Fibroblast of lung (primary cell): ENCODE results near the gene CLASP1. TPM values are rescaled to one million over a fixed set of nuclear protein-coding genes. Genes with fewer than 3 reads are reported as not detected.
A peak's percentile ranks its signal among the peaks of the same experiment; 100 is the strongest.

Experiments
- DNase-seq, 2 donors: peaks; one replicate each; pipeline versions ENCODE4 v3.0.0 to v3.0.0-alpha.2; 2010; ENCODE audit warnings: low read depth in 2 of 2
- H2AFZ ChIP-seq: 2 replicates; pipeline ENCODE4 v1.5.1; 2012; ENCODE audit warnings: low read length, control low read depth, inconsistent platforms
- H3K27ac ChIP-seq: 2 replicates; pipeline ENCODE4 v1.5.1; 2011; ENCODE audit warnings: low read length, control low read depth; ENCODE audit not compliant: insufficient read depth
- H3K27me3 ChIP-seq: 2 replicates; pipeline ENCODE4 v1.5.1; 2011; ENCODE audit warnings: mild to moderate bottlenecking, low read length; ENCODE audit not compliant: control insufficient read depth, insufficient read depth
- H3K36me3 ChIP-seq: 2 replicates; pipeline ENCODE4 v1.5.1; 2011; ENCODE audit warnings: low read length; ENCODE audit not compliant: control insufficient read depth, insufficient read depth
- H3K4me1 ChIP-seq: 2 replicates; pipeline ENCODE4 v1.5.1; 2011; ENCODE audit warnings: low read length; ENCODE audit not compliant: control insufficient read depth, insufficient read depth; ENCODE audit errors: extremely low read depth
- H3K4me2 ChIP-seq: 2 replicates; pipeline ENCODE4 v1.5.1; 2011; ENCODE audit warnings: low read length, control low read depth; ENCODE audit not compliant: insufficient read depth; ENCODE audit errors: extremely low read depth
- H3K4me3 ChIP-seq, 4 experiments: fragments of 200-600 bp in 1 of 4; sonication (generic) in 1 of 4; replicated peaks in 1 of 4; 2 replicates each; pipeline ENCODE4 v1.5.1; 2011 to 2016; ENCODE audit warnings: low read length in 4 of 4, low read depth in 3 of 4, mild to moderate bottlenecking in 3 of 4, control low read depth in 2 of 4, inconsistent platforms in 1 of 4, mixed read lengths in 1 of 4; ENCODE audit not compliant: insufficient read depth in 1 of 4; ENCODE audit errors: control extremely low read depth in 1 of 4
- H3K79me2 ChIP-seq: 2 replicates; pipeline ENCODE4 v1.5.1; 2012; ENCODE audit warnings: mild to moderate bottlenecking, low read length, inconsistent platforms; ENCODE audit not compliant: control insufficient read depth, insufficient read depth
- H3K9ac ChIP-seq: 2 replicates; pipeline ENCODE4 v1.5.1; 2011; ENCODE audit warnings: mild to moderate bottlenecking, low read length, control low read depth; ENCODE audit not compliant: insufficient read depth
- H3K9me3 ChIP-seq: 2 replicates; pipeline ENCODE4 v1.5.1; 2012; ENCODE audit warnings: low read depth, low read length; ENCODE audit not compliant: control insufficient read depth, insufficient read depth
- H4K20me1 ChIP-seq: 2 replicates; pipeline ENCODE4 v1.5.1; 2011; ENCODE audit warnings: low read length; ENCODE audit not compliant: control insufficient read depth, insufficient read depth; ENCODE audit errors: extremely low read depth
- EZH2 ChIP-seq: IDR thresholded peaks from 2 replicates; pipeline ENCODE4 v1.5.1; 2012; ENCODE audit warnings: low read length, control low read depth, mild to moderate bottlenecking; ENCODE audit errors: missing control alignments
- polyA plus RNA-seq, 2 donors: library from polyadenylated mRNA; depleted of rRNA in 1 of 2; stranded (reverse) in 1 of 2; unstranded in 1 of 2; fragments of >200 nt; gene quantifications; 2 replicates each; pipeline ENCODE4 v1.2.1, GENCODE V29; 2011 to 2012; ENCODE audit warnings: missing spikeins in 1 of 2
- total RNA-seq: library from RNA; depleted of rRNA; stranded (reverse); fragments of >200 nt; gene quantifications from 2 replicates; pipeline ENCODE4 v1.2.1, GENCODE V29; 2014
- TF ChIP-seq, protein P1 (sequence below), 2 donors: IDR thresholded peaks in 1 of 2; conservative IDR thresholded peaks in 1 of 2; 1 replicate in 1 of 2; 2 replicates in 1 of 2; pipeline ENCODE4 v1.5.1; 2011 to 2012; ENCODE audit warnings: low read length in 2 of 2, control low read depth in 1 of 2, inconsistent platforms in 1 of 2, low read depth in 1 of 2, mild to moderate bottlenecking in 1 of 2

CLASP1 gene
- total and polyA plus RNA-seq, 2 donors (not counting 1 experiment from before 2014, with no cell fraction given): 6.0 to 48.4 TPM

DNA sequence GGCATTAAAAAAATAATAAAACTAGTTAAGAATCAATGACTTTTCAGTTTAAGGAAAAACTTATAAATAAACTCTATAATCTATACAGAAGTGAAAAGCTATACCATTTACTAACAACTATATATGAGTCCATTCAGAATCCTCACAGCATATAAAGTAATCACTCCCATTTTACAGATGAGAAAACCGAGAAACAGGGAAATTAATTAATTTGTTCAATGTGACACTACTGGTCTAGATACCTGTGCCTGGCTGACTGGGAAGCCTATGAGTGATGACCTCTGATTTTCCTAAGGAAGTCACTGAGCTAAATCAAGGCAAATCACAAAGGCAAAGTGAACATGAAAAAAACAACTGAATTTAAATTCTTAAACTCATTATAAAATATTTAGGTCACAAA lies 218.0 kb downstream of the CLASP1 start:
- Histone ChIP-seq H3K79me2 (no peaks in the 10 kb centered on the region), H2AFZ (no peak overlapping the region), H3K4me1 (no peaks in the 10 kb centered on the region), H3K36me3 (peaks cover 6% of the 10 kb centered on the region), H3K4me3 (no peak overlapping the region), H3K27ac (no peak overlapping the region), H3K27me3 (no peaks in the 10 kb centered on the region), H3K9me3 (no peaks in the 10 kb centered on the region), H4K20me1 (no peaks in the 10 kb centered on the region), H3K4me2 (no peak overlapping the region), H3K9ac (no peak overlapping the region)
- DNase-seq: no peak
- TF ChIP-seq EZH2: no peak
- TF ChIP-seq, protein P1, sequence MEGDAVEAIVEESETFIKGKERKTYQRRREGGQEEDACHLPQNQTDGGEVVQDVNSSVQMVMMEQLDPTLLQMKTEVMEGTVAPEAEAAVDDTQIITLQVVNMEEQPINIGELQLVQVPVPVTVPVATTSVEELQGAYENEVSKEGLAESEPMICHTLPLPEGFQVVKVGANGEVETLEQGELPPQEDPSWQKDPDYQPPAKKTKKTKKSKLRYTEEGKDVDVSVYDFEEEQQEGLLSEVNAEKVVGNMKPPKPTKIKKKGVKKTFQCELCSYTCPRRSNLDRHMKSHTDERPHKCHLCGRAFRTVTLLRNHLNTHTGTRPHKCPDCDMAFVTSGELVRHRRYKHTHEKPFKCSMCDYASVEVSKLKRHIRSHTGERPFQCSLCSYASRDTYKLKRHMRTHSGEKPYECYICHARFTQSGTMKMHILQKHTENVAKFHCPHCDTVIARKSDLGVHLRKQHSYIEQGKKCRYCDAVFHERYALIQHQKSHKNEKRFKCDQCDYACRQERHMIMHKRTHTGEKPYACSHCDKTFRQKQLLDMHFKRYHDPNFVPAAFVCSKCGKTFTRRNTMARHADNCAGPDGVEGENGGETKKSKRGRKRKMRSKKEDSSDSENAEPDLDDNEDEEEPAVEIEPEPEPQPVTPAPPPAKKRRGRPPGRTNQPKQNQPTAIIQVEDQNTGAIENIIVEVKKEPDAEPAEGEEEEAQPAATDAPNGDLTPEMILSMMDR (conservative IDR thresholded peaks at IDR 0.05 in 1 of 2, IDR thresholded peaks at IDR 0.05 in 1 of 2; ENCODE audit: low read depth in 1 of 2, low read length in 2 of 2): no peak

GRCh38 chr2:121429927-121430520 lies 219.2 kb downstream of the CLASP1 start:
- no peak overlapping the region for H3K4me3 ChIP-seq
- H4K20me1 ChIP-seq: no peaks in the 10 kb centered on the region
- TF ChIP-seq, protein P1 (conservative IDR thresholded peaks at IDR 0.05 in 1 of 2, IDR thresholded peaks at IDR 0.05 in 1 of 2; ENCODE audit: low read depth in 1 of 2, low read length in 2 of 2): no peak
- TF ChIP-seq EZH2: no peak
- no peaks in the 10 kb centered on the region for H3K4me1 ChIP-seq
- peaks cover 6% of the 10 kb centered on the region for H3K36me3 ChIP-seq
- no peak overlapping the region for H3K4me2 ChIP-seq
- H2AFZ ChIP-seq: no peak overlapping the region
- DNase-seq: no peak
- no peaks in the 10 kb centered on the region for H3K27me3 ChIP-seq
- no peak overlapping the region for H3K9ac ChIP-seq
- no peak overlapping the region for H3K27ac ChIP-seq
- no peaks in the 10 kb centered on the region for H3K9me3 ChIP-seq
- no peaks in the 10 kb centered on the region for H3K79me2 ChIP-seq

DNA sequence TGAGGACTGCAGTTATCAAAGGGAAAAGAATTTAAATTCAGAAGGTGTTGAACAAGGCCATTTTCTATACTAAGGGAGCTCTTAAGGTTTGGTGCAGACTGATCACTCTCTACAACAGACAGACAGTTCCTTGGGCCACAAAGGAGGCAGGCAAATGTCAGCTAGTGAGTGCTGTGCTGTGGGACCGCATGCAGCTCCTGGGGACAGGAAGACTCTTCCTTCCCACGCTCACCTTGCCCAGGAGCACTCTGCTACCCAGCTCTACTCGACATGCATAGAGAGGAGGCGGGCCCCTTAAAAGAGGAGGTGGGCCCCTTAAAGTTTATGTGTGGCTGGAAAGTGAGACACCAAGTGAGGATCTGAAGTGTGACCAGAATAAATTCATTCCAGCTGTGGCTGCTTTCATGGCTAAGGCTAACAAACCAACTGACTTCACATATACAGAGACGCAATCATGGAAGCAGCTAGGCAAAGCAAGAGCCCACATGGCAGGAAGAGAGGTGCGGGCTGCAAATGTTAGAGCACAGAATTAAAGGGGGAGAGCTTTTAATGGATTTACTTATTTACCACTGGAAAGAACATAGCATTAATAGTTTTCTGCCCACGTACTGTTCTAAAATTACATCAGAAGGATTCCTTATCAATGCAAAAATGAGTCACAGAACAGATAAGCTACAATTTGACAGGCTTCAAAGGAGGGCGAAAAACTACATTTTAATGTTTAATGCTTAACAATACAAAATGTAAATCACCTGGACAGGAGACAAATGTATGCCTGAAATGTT lies 220.0 kb downstream of the CLASP1 start:
- TF ChIP-seq, protein P1 (conservative IDR thresholded peaks at IDR 0.05 in 1 of 2, IDR thresholded peaks at IDR 0.05 in 1 of 2; ENCODE audit: low read depth in 1 of 2, low read length in 2 of 2): no peak
- TF ChIP-seq EZH2: no peak
- Histone ChIP-seq H4K20me1 (no peaks in the 10 kb centered on the region), H2AFZ (no peak overlapping the region), H3K9me3 (no peaks in the 10 kb centered on the region), H3K4me1 (no peaks in the 10 kb centered on the region), H3K79me2 (no peaks in the 10 kb centered on the region), H3K27me3 (no peaks in the 10 kb centered on the region), H3K27ac (no peak overlapping the region), H3K36me3 (peaks cover 6% of the 10 kb centered on the region), H3K9ac (no peak overlapping the region), H3K4me3 (no peak overlapping the region), H3K4me2 (no peak overlapping the region)
- DNase-seq: peak in 1 of 2 donors; percentile 80
